K562 (cell line): ENCODE results near the gene PSMA8. TPM values are rescaled to one million over a fixed set of nuclear protein-coding genes. Genes with fewer than 3 reads are reported as not detected.

Source experiments
- CREM ChIP-seq: IDR thresholded peaks from 2 replicates; pipeline ENCODE4 v1.6.1; 2014; ENCODE audit warnings: antibody characterized with exemption, low read depth
- EP300 ChIP-seq: IDR thresholded peaks from 2 replicates; pipeline ENCODE4 v1.6.1; 2012; ENCODE audit warnings: low read length, improper control_type of control experiment
- KDM1A ChIP-seq, 2 experiments: fragments of 450-650 bp; IDR thresholded peaks; 2 replicates each; pipeline ENCODE4 v1.6.1; 2016; ENCODE audit warnings: mild to moderate bottlenecking in 2 of 2
- MAZ ChIP-seq, 2 experiments: fragments of 450-650 bp in 1 of 2; sonication (generic) in 1 of 2; formaldehyde crosslinking; IDR thresholded peaks in 1 of 2; conservative IDR thresholded peaks in 1 of 2; 2 replicates each; pipeline versions ENCODE4 v1.4.0 to v1.5.0; 2020; ENCODE audit warnings: mild to moderate bottlenecking in 1 of 2, missing genetic modification reagents in 1 of 2
- MTA3 ChIP-seq: fragments of 450-650 bp; formaldehyde crosslinking; IDR thresholded peaks from 2 replicates; pipeline ENCODE4 v1.6.1; 2017; ENCODE audit warnings: mild to moderate bottlenecking, borderline replicate concordance
- PTTG1 ChIP-seq: fragments of 450-650 bp; IDR thresholded peaks from 2 replicates; pipeline ENCODE4 v1.6.1; 2016; ENCODE audit warnings: low read depth, mild to moderate bottlenecking, missing genetic modification characterization, missing compliant biosample characterization
- SAP30 ChIP-seq: fragments of 200-600 bp; sonication (generic); IDR thresholded peaks from 2 replicates; pipeline ENCODE4 v1.6.1; 2012; ENCODE audit warnings: borderline replicate concordance, low read depth, mild to moderate bottlenecking, moderate library complexity, low read length, control low read depth, inconsistent platforms; ENCODE audit not compliant: insufficient read depth, poor library complexity, severe bottlenecking
- SMC3 ChIP-seq: conservative IDR thresholded peaks from 2 replicates; pipeline ENCODE4 v1.6.1; 2011; ENCODE audit warnings: low read depth, low read length, improper control_type of control experiment; ENCODE audit not compliant: insufficient read depth
- SNIP1 ChIP-seq: fragments of 450-650 bp; IDR thresholded peaks from 2 replicates; pipeline ENCODE4 v1.7.1; 2017; ENCODE audit warnings: low read depth, mild to moderate bottlenecking
- XRCC3 ChIP-seq: fragments of 450-650 bp; IDR thresholded peaks from 2 replicates; pipeline ENCODE4 v1.6.1; 2017; ENCODE audit warnings: mild to moderate bottlenecking, moderate library complexity
- ZNF347 ChIP-seq: fragments of 450-650 bp; formaldehyde crosslinking; IDR thresholded peaks from 2 replicates; pipeline ENCODE4 v1.4.0; 2020; ENCODE audit warnings: low read depth, mild to moderate bottlenecking, moderate library complexity
- ZNF41 ChIP-seq: fragments of 250-450 bp; sonication (Bioruptor Pico); conservative IDR thresholded peaks from 2 replicates; pipeline ENCODE4 v1.4.0; 2020; ENCODE audit warnings: mild to moderate bottlenecking
- ZNF444 ChIP-seq: fragments of 250-450 bp; sonication (Bioruptor Pico); IDR thresholded peaks from 2 replicates; pipeline ENCODE4 v1.4.0; 2020; ENCODE audit warnings: mild to moderate bottlenecking, moderate library complexity
- polyA plus RNA-seq, 8 experiments: library from polyadenylated mRNA; depleted of rRNA in 4 of 8; stranded (reverse) in 5 of 8; unstranded in 3 of 8; fragments of >200 nt; fragmentation: Nextera tagmentation in 2 of 8; fragmentation: Illumina TruSeq in 1 of 8; extraction: Ambion mirVana in 2 of 8; extraction: Trizol in 1 of 8; gene quantifications; 2 replicates each; pipeline versions ENCODE4 v1.2.1 to v1.2.3, GENCODE V29; 2011 to 2014; ENCODE audit warnings: inconsistent platforms in 1 of 8, missing spikeins in 1 of 8
- total RNA-seq, 7 experiments: library from RNA; depleted of rRNA in 6 of 7; stranded (reverse); fragments of >200 nt in 6 of 7; fragmentation: Illumina TruSeq in 2 of 7; extraction: Trizol in 2 of 7; gene quantifications; 2 replicates each; pipeline versions ENCODE4 v1.2.1 to v1.2.3, GENCODE V29; 2011 to 2021; ENCODE audit warnings: low replicate concordance in 1 of 7
- TF ChIP-seq, protein P1 (sequence below): fragments of 450-650 bp; IDR thresholded peaks from 2 replicates; pipeline ENCODE4 v1.6.1; 2016; ENCODE audit warnings: antibody characterized with exemption
- TF ChIP-seq, protein P2 (sequence below): sonication (generic); formaldehyde crosslinking; IDR thresholded peaks from 2 replicates; pipeline ENCODE4 v1.8.0; 2023; ENCODE audit warnings: mild to moderate bottlenecking, missing genetic modification reagents
- TF ChIP-seq, protein P3 (sequence below): fragments of 450-650 bp; IDR thresholded peaks from 2 replicates; pipeline ENCODE4 v1.6.1; 2017; ENCODE audit warnings: antibody characterized with exemption
- TF ChIP-seq, protein P4 (sequence below): fragments of 250-450 bp; sonication (Bioruptor Pico); IDR thresholded peaks from 2 replicates; pipeline ENCODE4 v1.8.0; 2021; ENCODE audit warnings: moderate library complexity, mild to moderate bottlenecking, inconsistent platforms
- TF ChIP-seq, protein P5 (sequence below): sonication (generic); formaldehyde crosslinking; IDR thresholded peaks from 2 replicates; pipeline ENCODE4 v1.8.0; 2022; ENCODE audit warnings: mild to moderate bottlenecking, low read depth, missing genetic modification reagents
- TF ChIP-seq, protein P6 (sequence below): fragments of 250-450 bp; sonication (Bioruptor Pico); IDR thresholded peaks from 2 replicates; pipeline ENCODE4 v1.9.0; 2021; ENCODE audit warnings: mild to moderate bottlenecking, inconsistent platforms

PSMA8 gene
- total and polyA plus RNA-seq, 9 of the 15 experiments (the other 6 are each of a cell fraction or from before 2014, with no cell fraction given): not detected

DNA sequence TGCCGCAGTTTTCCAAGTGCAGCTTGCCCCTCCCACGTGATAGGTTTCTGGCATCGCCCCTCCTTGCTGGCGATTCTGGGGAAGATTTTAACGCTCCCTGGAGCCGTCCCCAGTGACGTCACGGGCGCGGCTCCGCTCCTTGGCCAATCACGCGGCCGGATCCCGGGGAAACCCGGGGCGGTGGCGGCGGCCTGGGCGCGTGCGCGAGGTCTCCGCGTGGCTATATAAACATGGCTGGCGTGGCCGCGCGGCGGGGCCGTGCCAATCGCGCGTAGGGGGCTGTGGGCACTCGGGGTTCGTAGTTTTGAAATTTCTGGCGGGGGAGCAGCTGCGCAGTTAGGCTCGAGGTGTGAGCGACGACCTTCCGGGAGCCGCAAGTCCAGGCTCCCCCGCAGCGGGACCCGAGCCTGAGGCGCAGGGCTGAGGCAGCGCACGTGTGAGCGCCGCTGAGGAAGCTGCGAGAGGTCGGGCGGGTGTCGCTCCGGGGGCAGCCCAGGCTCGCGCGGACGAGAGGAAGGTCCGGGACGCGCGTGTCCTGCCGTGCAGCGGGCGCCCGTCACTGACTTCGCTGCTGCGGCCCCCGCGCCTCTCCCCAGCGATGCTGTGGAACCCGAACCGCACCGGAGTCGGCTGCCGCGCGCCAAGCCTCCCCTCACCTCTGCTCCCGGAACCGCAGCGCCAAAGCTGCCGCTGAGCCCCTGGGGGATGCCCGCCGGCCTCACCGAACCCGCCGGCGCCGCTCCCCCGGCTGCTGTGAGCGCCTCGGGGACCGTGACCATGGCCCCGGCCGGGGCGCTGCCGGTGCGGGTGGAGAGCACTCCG is 92.8 kb downstream of the PSMA8 start, which contains the start of gene TAF4B (continued):
- TF ChIP-seq, protein P1, sequence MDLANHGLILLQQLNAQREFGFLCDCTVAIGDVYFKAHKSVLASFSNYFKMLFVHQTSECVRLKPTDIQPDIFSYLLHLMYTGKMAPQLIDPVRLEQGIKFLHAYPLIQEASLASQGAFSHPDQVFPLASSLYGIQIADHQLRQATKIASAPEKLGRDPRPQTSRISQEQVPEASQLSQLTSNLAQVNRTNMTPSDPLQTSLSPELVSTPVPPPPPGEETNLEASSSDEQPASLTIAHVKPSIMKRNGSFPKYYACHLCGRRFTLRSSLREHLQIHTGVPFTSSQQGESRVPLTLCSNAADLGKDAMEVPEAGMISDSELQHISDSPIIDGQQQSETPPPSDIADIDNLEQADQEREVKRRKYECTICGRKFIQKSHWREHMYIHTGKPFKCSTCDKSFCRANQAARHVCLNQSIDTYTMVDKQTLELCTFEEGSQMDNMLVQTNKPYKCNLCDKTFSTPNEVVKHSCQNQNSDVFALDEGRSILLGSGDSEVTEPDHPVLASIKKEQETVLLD: peak; percentile 36; the same call in 1 of the 2 replicates
- TF ChIP-seq, protein P2, sequence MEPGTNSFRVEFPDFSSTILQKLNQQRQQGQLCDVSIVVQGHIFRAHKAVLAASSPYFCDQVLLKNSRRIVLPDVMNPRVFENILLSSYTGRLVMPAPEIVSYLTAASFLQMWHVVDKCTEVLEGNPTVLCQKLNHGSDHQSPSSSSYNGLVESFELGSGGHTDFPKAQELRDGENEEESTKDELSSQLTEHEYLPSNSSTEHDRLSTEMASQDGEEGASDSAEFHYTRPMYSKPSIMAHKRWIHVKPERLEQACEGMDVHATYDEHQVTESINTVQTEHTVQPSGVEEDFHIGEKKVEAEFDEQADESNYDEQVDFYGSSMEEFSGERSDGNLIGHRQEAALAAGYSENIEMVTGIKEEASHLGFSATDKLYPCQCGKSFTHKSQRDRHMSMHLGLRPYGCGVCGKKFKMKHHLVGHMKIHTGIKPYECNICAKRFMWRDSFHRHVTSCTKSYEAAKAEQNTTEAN (CRISPR knock-in tag): no peak
- no peak for TF ChIP-seq ZNF444 (CRISPR knock-in tag)
- no peak for TF ChIP-seq XRCC3
- no peak for TF ChIP-seq SNIP1
- TF ChIP-seq SMC3: no peak
- TF ChIP-seq, protein P3, sequence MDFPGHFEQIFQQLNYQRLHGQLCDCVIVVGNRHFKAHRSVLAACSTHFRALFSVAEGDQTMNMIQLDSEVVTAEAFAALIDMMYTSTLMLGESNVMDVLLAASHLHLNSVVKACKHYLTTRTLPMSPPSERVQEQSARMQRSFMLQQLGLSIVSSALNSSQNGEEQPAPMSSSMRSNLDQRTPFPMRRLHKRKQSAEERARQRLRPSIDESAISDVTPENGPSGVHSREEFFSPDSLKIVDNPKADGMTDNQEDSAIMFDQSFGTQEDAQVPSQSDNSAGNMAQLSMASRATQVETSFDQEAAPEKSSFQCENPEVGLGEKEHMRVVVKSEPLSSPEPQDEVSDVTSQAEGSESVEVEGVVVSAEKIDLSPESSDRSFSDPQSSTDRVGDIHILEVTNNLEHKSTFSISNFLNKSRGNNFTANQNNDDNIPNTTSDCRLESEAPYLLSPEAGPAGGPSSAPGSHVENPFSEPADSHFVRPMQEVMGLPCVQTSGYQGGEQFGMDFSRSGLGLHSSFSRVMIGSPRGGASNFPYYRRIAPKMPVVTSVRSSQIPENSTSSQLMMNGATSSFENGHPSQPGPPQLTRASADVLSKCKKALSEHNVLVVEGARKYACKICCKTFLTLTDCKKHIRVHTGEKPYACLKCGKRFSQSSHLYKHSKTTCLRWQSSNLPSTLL: no peak
- peak; percentile 93 for TF ChIP-seq SAP30
- TF ChIP-seq ZNF41 (CRISPR knock-in tag): no peak
- TF ChIP-seq MTA3: peak; percentile 93; the same call in 1 of the 2 replicates
- TF ChIP-seq EP300: no peak; the same call in none of the 2 replicates
- TF ChIP-seq CREM: peak; percentile 95
- TF ChIP-seq ZNF347 (CRISPR knock-in tag): no peak
- no peak for TF ChIP-seq PTTG1 (tag)
- no peak for TF ChIP-seq KDM1A (IDR thresholded peaks at IDR 0.05)
- peak in 1 of 2 experiments; percentile 83; a peak in 2 of 4 replicates for TF ChIP-seq MAZ (CRISPR knock-in tag; conservative IDR thresholded peaks at IDR 0.05 in 1 of 2, IDR thresholded peaks at IDR 0.05 in 1 of 2)
- TF ChIP-seq, protein P4, sequence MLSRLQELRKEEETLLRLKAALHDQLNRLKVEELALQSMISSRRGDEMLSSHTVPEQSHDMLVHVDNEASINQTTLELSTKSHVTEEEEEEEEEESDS (CRISPR knock-in tag): no peak
- TF ChIP-seq, protein P5, sequence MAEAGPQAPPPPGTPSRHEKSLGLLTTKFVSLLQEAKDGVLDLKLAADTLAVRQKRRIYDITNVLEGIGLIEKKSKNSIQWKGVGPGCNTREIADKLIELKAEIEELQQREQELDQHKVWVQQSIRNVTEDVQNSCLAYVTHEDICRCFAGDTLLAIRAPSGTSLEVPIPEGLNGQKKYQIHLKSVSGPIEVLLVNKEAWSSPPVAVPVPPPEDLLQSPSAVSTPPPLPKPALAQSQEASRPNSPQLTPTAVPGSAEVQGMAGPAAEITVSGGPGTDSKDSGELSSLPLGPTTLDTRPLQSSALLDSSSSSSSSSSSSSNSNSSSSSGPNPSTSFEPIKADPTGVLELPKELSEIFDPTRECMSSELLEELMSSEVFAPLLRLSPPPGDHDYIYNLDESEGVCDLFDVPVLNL: no peak
- TF ChIP-seq, protein P6, sequence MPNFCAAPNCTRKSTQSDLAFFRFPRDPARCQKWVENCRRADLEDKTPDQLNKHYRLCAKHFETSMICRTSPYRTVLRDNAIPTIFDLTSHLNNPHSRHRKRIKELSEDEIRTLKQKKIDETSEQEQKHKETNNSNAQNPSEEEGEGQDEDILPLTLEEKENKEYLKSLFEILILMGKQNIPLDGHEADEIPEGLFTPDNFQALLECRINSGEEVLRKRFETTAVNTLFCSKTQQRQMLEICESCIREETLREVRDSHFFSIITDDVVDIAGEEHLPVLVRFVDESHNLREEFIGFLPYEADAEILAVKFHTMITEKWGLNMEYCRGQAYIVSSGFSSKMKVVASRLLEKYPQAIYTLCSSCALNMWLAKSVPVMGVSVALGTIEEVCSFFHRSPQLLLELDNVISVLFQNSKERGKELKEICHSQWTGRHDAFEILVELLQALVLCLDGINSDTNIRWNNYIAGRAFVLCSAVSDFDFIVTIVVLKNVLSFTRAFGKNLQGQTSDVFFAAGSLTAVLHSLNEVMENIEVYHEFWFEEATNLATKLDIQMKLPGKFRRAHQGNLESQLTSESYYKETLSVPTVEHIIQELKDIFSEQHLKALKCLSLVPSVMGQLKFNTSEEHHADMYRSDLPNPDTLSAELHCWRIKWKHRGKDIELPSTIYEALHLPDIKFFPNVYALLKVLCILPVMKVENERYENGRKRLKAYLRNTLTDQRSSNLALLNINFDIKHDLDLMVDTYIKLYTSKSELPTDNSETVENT (CRISPR knock-in tag): no peak
